IMR-90 (cell line): ENCODE results near the gene NOX4. TPM values are rescaled to one million over a fixed set of nuclear protein-coding genes. Genes with fewer than 3 reads are reported as not detected.
A peak's percentile ranks its signal among the peaks of the same experiment; 100 is the strongest.

Experiments used
- ATAC-seq: fragments of 200-7000 bp; cut with Tn5 transposase; 2 replicates; pipeline ENCODE4 v1.9.1; 2020; ENCODE audit warnings: low read depth, mild to moderate bottlenecking, moderate library complexity
- Bru-seq: library from RNA; stranded (reverse); fragments of 400-500 nt; gene quantifications from one replicate; lab custom pipeline; 2021; lab: Mats Ljungman, UMichigan
- BruChase-seq, 2 experiments: library from RNA; stranded (reverse); fragments of 400-500 nt; gene quantifications; one replicate each; lab custom pipeline; 2021; lab: Mats Ljungman, UMichigan
- BruUV-seq: library from RNA; stranded (reverse); fragments of 400-500 nt; replicated peaks from 2 replicates; lab custom pipeline; 2021; lab: Mats Ljungman, UMichigan
- CTCF ChIA-PET: fragments of 300-600 bp; formaldehyde crosslinking; extraction: SDS; loops from one replicate; lab custom pipeline; 2021; ENCODE audit warnings: antibody characterized with exemption; lab: Yijun Ruan, JAX
- POLR2A ChIA-PET: fragments of 300-600 bp; sonication (Branson Sonifier 250); formaldehyde crosslinking; loops from one replicate; lab custom pipeline; 2022; ENCODE audit warnings: antibody characterized with exemption; ENCODE audit not compliant: unreplicated experiment; lab: Charles Lee
- DNase-seq: peaks from one replicate; pipeline ENCODE4 v3.0.0; 2013
- H2AFZ ChIP-seq: replicated peaks from 2 replicates; pipeline ENCODE3; 2013; ENCODE audit warnings: low read length, mild to moderate bottlenecking; ENCODE audit not compliant: poor library complexity
- H2AK5ac ChIP-seq: 2 replicates; pipeline ENCODE4 v1.6.1; 2013; ENCODE audit warnings: low read depth, low read length, inconsistent platforms
- H2AK9ac ChIP-seq: replicated peaks from 2 replicates; pipeline ENCODE3; 2013; ENCODE audit warnings: mild to moderate bottlenecking, low read depth, low read length, moderate library complexity; ENCODE audit not compliant: poor library complexity
- H2BK120ac ChIP-seq: 2 replicates; pipeline ENCODE4 v1.6.1; 2013; ENCODE audit warnings: low read depth, low read length, inconsistent platforms
- H2BK15ac ChIP-seq: 3 replicates; pipeline ENCODE4 v1.6.1; 2013; ENCODE audit warnings: low read depth, low read length, inconsistent platforms
- H2BK20ac ChIP-seq: 2 replicates; pipeline ENCODE4 v1.6.1; 2013; ENCODE audit warnings: low read depth, mild to moderate bottlenecking, inconsistent platforms, low read length, moderate library complexity
- H2BK5ac ChIP-seq: 2 replicates; pipeline ENCODE4 v1.6.1; 2013; ENCODE audit warnings: mild to moderate bottlenecking, low read depth, low read length, inconsistent platforms; ENCODE audit not compliant: poor library complexity, severe bottlenecking
- H3K14ac ChIP-seq: replicated peaks from 2 replicates; pipeline ENCODE4 v1.6.1; 2013; ENCODE audit warnings: low read depth, low read length, inconsistent platforms
- H3K18ac ChIP-seq: 2 replicates; pipeline ENCODE4 v1.6.1; 2013; ENCODE audit warnings: low read depth, low read length, control low read depth
- H3K23ac ChIP-seq: 2 replicates; pipeline ENCODE4 v1.6.1; 2013; ENCODE audit warnings: low read depth, low read length, inconsistent platforms
- H3K27ac ChIP-seq: 2 replicates; pipeline ENCODE4 v1.5.1; 2013; ENCODE audit warnings: mild to moderate bottlenecking, control low read depth, low read length; ENCODE audit not compliant: insufficient read depth
- H3K27me3 ChIP-seq: 2 replicates; pipeline ENCODE4 v1.6.1; 2013; ENCODE audit warnings: low read length; ENCODE audit not compliant: control insufficient read depth, insufficient read depth
- H3K36me3 ChIP-seq: 2 replicates; pipeline ENCODE4 v1.6.1; 2013; ENCODE audit warnings: low read length, mixed read lengths; ENCODE audit not compliant: control insufficient read depth, insufficient read depth
- H3K4ac ChIP-seq: 2 replicates; pipeline ENCODE4 v1.6.1; 2013; ENCODE audit warnings: low read depth, low read length, inconsistent platforms
- H3K4me1 ChIP-seq: 2 replicates; pipeline ENCODE4 v1.6.1; 2013; ENCODE audit warnings: low read length, mixed read lengths; ENCODE audit not compliant: control insufficient read depth, insufficient read depth
- H3K4me2 ChIP-seq: 2 replicates; pipeline ENCODE4 v1.6.1; 2013; ENCODE audit warnings: low read depth, mild to moderate bottlenecking, control low read depth, low read length, moderate library complexity
- H3K4me3 ChIP-seq: 2 replicates; pipeline ENCODE4 v1.5.1; 2013; ENCODE audit warnings: low read depth, mild to moderate bottlenecking, control low read depth, low read length, moderate library complexity; ENCODE audit not compliant: insufficient read depth
- H3K56ac ChIP-seq: 2 replicates; pipeline ENCODE4 v1.6.1; 2013; ENCODE audit warnings: low read length, inconsistent platforms; ENCODE audit not compliant: insufficient read depth; ENCODE audit errors: extremely low read depth
- H3K79me1 ChIP-seq, 2 experiments: 2 replicates each; pipeline ENCODE4 v1.6.1; 2013; ENCODE audit warnings: low read length in 2 of 2, inconsistent platforms in 1 of 2, low read depth in 1 of 2
- H3K9ac ChIP-seq: 2 replicates; pipeline ENCODE4 v1.6.1; 2013; ENCODE audit warnings: low read depth, low read length, control low read depth
- H3K9me1 ChIP-seq: 2 replicates; pipeline ENCODE4 v1.6.1; 2013; ENCODE audit warnings: low read length, inconsistent platforms; ENCODE audit not compliant: insufficient read depth
- H3K9me3 ChIP-seq: 2 replicates; pipeline ENCODE4 v1.6.1; 2013; ENCODE audit warnings: low read length; ENCODE audit not compliant: control insufficient read depth, insufficient read depth
- H4K20me1 ChIP-seq: 2 replicates; pipeline ENCODE4 v1.6.1; 2013; ENCODE audit warnings: low read length, inconsistent platforms; ENCODE audit not compliant: insufficient read depth
- H4K5ac ChIP-seq: 2 replicates; pipeline ENCODE4 v1.6.1; 2013; ENCODE audit warnings: mild to moderate bottlenecking, low read depth, low read length, control low read depth
- H4K8ac ChIP-seq, 2 experiments: 2 replicates each; pipeline ENCODE4 v1.6.1; 2013; ENCODE audit warnings: low read depth in 2 of 2, low read length in 2 of 2, control low read depth in 1 of 2, inconsistent platforms in 1 of 2
- H4K91ac ChIP-seq: 2 replicates; pipeline ENCODE4 v1.6.1; 2013; ENCODE audit warnings: low read depth, low read length, inconsistent platforms; ENCODE audit not compliant: insufficient read depth
- CEBPB ChIP-seq: IDR thresholded peaks from 2 replicates; pipeline ENCODE4 v1.6.1; 2012; ENCODE audit warnings: low read depth, low read length, improper control_type of control experiment
- MAZ ChIP-seq: IDR thresholded peaks from 2 replicates; pipeline ENCODE4 v1.6.1; 2012; ENCODE audit warnings: low read depth, mild to moderate bottlenecking, low read length, improper control_type of control experiment, moderate library complexity, borderline replicate concordance
- POLR2A ChIP-seq: IDR thresholded peaks from 2 replicates; pipeline ENCODE4 v1.6.1; 2012; ENCODE audit warnings: mild to moderate bottlenecking, low read depth, low read length
- RAD21 ChIP-seq: IDR thresholded peaks from 2 replicates; pipeline ENCODE4 v1.6.1; 2012; ENCODE audit warnings: low read length, improper control_type of control experiment
- WGBS, 2 experiments: methylation state at CpG; one replicate each; pipeline versions ENCODE4 v1.1.5 to v1.1.7; 2013; ENCODE audit warnings: missing lambda C conversion rate in 2 of 2; ENCODE audit not compliant: insufficient read length in 1 of 2; ENCODE audit errors: extremely low coverage in 2 of 2; 5-methylcytosine and 5-hydroxymethylcytosine counted together
- dilution Hi-C: fragments of 300-500 bp; cut with HindIII; formaldehyde crosslinking; loops from one replicate; pipeline ENCODE4 v1.14.3; 2018; ENCODE audit warnings: low sequenced_read_pairs; ENCODE audit not compliant: unreplicated experiment
- in situ Hi-C: fragments of 300-500 bp; cut with MboI; formaldehyde crosslinking; loops from 3 replicates; pipeline ENCODE4 v1.14.3; 2019; ENCODE audit warnings: low sequenced_read_pairs, inconsistent platforms, mixed read lengths
- intact Hi-C: fragments of 100-400 bp; cut with micrococcal nuclease; formaldehyde crosslinking; loops from 2 replicates; pipeline ENCODE4 v1.10.0; 2022
- long read RNA-seq: library from polyadenylated mRNA; unstranded; transcript quantifications from one replicate; pipeline ENCODE4 v2.0.0, GENCODE V29; 2021; ENCODE audit not compliant: unreplicated experiment
- polyA plus RNA-seq, 3 experiments: library from polyadenylated mRNA; depleted of rRNA; stranded (reverse); fragments of >200 nt; gene quantifications; 2 replicates each; pipeline ENCODE4 v1.2.3, GENCODE V29; 2012; ENCODE audit warnings: low replicate concordance in 1 of 3
- total RNA-seq: library from RNA; depleted of rRNA; stranded (reverse); fragments of >200 nt; gene quantifications from 2 replicates; pipeline ENCODE4 v1.2.3, GENCODE V29; 2012; rRNA removed

The NOX4 gene
- total RNA-seq (10.8 and 11.7 TPM in 2 replicates), polyA plus RNA-seq (2012; rRNA removed) (4.0 and 4.7 TPM in 2 replicates), Bru-seq, nascent RNA (percentile 37 among the genes with signal in this experiment), BruChase-seq, experiment 1, labeled RNA remaining after a 6-hour chase (percentile 29 among the genes with signal in this experiment), BruChase-seq, experiment 2, labeled RNA remaining after a 2-hour chase (percentile 32 among the genes with signal in this experiment)
- 4.6 and 6.7 TPM in 2 replicates for polyA plus RNA-seq (2012; cell fraction: cytosol; rRNA removed)
- 3.1 and 7.9 TPM in 2 replicates for polyA plus RNA-seq (2012; cell fraction: nucleus; rRNA removed; ENCODE audit: low replicate concordance)
- long read RNA-seq, partial matches to known transcripts = 0 of 2 reads
- long read RNA-seq, other reads (novel, unspliced or antisense) = 0 of 2 reads

DNA sequence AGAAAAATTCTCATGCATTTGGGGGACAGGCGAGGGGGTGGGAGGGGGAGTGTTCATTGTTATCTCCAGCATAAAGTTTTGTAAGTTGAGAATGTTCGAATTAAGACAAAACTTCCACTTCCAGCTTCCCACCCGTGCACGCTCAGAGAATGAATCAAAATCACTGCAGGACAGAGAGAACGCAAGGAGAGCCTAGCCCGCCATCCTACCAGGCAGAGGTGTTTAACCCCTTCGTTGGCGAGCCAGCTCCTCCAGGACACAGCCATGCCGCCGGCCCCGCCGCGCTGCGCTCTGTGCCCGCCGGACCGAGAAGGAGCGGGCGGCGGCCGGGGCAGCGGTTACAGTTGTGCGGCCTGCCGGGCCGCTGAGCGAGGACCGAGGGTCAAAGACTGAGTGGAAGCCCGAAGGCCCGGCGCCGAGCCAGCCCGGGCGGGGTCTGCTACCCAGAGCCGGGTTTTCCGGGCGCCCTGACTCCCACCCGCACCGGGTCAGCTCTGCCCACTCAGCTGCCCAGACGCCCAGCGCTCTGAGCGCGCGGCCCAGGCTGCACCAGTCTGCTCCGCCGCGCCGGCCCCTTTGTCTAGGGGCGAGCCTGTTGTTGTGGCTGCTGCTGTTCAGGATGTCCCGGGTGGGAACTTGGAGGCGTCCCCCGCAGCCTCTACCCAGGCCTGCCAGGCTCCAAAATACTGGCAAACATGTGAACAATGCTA, at the start of gene NOX4:
NOX4 (minus strand) TSS at position 395 of the 710 bp plus-strand sequence; CDS start at position 266, 129 bp downstream.
- TF ChIP-seq CEBPB = no peak
- TF ChIP-seq RAD21 = no peak
- 0 out of 2 replicates have a peak, but pooled peaks have one; percentile 13 for TF ChIP-seq MAZ
- TF ChIP-seq POLR2A = peak; percentile 66
- Histone ChIP-seq H3K79me1 (peaks cover 6 to 16% of the 10 kb centered on the region in 2 experiments; a peak in 3 of 4 replicates), H3K4me2 (peak within 1 kb of the TSS; percentile 87), H3K36me3 (no peaks in the 10 kb centered on the region), H2AK9ac (peak within 1 kb of the TSS; percentile 90), H3K9me1 (peaks cover 6% of the 10 kb centered on the region; the same call in 1 of the 2 replicates), H3K4me1 (peaks cover 16% of the 10 kb centered on the region), H2BK5ac (peak within 1 kb of the TSS; percentile 75), H3K56ac (peak within 1 kb of the TSS; percentile 87), H3K4me3 (peak within 1 kb of the TSS; percentile 57), H3K9ac (peak within 1 kb of the TSS; percentile 68), H3K23ac (peak within 1 kb of the TSS; percentile 87), H3K14ac (peak within 1 kb of the TSS; percentile 83), H2AFZ (peak within 1 kb of the TSS; percentile 94), H2AK5ac (peak within 1 kb of the TSS; percentile 69), H2BK120ac (peak within 1 kb of the TSS; percentile 91), H3K27me3 (no peaks in the 10 kb centered on the region), H2BK15ac (peak within 1 kb of the TSS; percentile 96), H4K20me1 (no peaks in the 10 kb centered on the region), H4K8ac (peak within 1 kb of the TSS; percentile 95 to 99), H4K5ac (peak within 1 kb of the TSS; percentile 90), H3K18ac (peak within 1 kb of the TSS; percentile 60), H3K27ac (peak within 1 kb of the TSS; percentile 66), H3K4ac (peak within 1 kb of the TSS; percentile 88), H4K91ac (peak within 1 kb of the TSS; percentile 95), H2BK20ac (peak within 1 kb of the TSS; percentile 88), H3K9me3 (no peaks in the 10 kb centered on the region)
- intact Hi-C loops = loop anchor here (5.0 kb wide), 1 partner anchor 1389 kb away; no protein-coding TSS in a partner anchor
- ChIA-PET CTCF (no interaction called here), POLR2A (interaction anchor here (0.6 kb wide), 1 partner anchor 459 kb away, joined by 3 read pairs; no protein-coding TSS in a partner anchor)
- BruUV-seq = no TSS peak
- peak; percentile 86 for ATAC-seq
- dilution Hi-C loops = no loop called here
- 1% methylated on average over 31 of the region's 51 CpGs; no CpG with 5 or more reads in 1 of the 2 experiments for WGBS, 2 experiments
- DNase-seq = peak; percentile 48
- in situ Hi-C loops = no loop called here
